Measurements from ENCODE around the gene SNX24. TPM values are rescaled to one million over a fixed set of nuclear protein-coding genes. Genes with fewer than 3 reads are reported as not detected.
A peak's percentile ranks its signal among the peaks of the same experiment; 100 is the strongest.

Gene SNX24
- total RNA-seq: 16.0 TPM
- long read RNA-seq, transcript SNX24-201 (7 exons, 2,158 nt): major isoform, 11 of 19 reads
- long read RNA-seq, partial matches to known transcripts: 0 of 19 reads
- long read RNA-seq, other reads (novel, unspliced or antisense): 4 of 19 reads

GRCh38 chr5:122845229-122846050 lies at the start of gene SNX24:
SNX24 (plus strand) TSS chr5:122845613; CDS start chr5:122845634, 21 bp downstream.
- Histone ChIP-seq H3K36me3 (no peaks in the 10 kb centered on the region), H3K27ac (replicated peaks) (peak within 1 kb of the TSS; percentile 94), H3K4me1 (peaks cover 29% of the 10 kb centered on the region), H3K4me3 (peak within 1 kb of the TSS; percentile 90), H3K27me3 (ENCODE audit: low read depth) (no peaks in the 10 kb centered on the region), H3K9me3 (replicated peaks) (peaks cover 6% of the 10 kb centered on the region)
- TF ChIP-seq, protein P1, sequence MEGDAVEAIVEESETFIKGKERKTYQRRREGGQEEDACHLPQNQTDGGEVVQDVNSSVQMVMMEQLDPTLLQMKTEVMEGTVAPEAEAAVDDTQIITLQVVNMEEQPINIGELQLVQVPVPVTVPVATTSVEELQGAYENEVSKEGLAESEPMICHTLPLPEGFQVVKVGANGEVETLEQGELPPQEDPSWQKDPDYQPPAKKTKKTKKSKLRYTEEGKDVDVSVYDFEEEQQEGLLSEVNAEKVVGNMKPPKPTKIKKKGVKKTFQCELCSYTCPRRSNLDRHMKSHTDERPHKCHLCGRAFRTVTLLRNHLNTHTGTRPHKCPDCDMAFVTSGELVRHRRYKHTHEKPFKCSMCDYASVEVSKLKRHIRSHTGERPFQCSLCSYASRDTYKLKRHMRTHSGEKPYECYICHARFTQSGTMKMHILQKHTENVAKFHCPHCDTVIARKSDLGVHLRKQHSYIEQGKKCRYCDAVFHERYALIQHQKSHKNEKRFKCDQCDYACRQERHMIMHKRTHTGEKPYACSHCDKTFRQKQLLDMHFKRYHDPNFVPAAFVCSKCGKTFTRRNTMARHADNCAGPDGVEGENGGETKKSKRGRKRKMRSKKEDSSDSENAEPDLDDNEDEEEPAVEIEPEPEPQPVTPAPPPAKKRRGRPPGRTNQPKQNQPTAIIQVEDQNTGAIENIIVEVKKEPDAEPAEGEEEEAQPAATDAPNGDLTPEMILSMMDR (IDR thresholded peaks at IDR 0.05; ENCODE audit: borderline replicate concordance): no peak
- intact Hi-C loops (cut with micrococcal nuclease): no loop called here
- DNase-seq: peak; percentile 85

DNA sequence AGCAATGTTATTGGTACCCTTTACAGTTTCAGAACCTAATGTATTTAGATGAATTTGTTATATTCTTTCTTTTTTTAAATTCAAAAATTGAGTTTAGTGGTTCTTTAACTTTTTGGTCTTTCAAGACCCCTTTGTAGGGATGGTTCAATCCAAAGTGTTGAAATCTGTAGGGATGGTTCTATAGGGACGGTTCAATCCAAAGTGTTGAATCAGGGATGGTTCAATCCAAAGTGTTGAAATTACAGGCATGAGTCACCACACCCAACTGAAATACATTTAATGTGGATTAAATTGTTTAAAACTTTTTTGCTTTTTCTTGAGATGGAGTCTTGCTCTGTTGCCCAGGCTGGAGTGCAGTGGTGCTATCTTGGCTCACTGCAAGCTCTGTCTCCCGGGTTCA lies 39.9 kb upstream of the SNX24 start:
- Histone ChIP-seq H3K36me3 (peaks cover 77% of the 10 kb centered on the region), H3K9me3 (replicated peaks) (no peaks in the 10 kb centered on the region), H3K27me3 (ENCODE audit: low read depth) (no peaks in the 10 kb centered on the region), H3K4me1 (no peaks in the 10 kb centered on the region), H3K27ac (replicated peaks) (no peak overlapping the region), H3K4me3 (no peak overlapping the region)
- TF ChIP-seq, protein P1 (IDR thresholded peaks at IDR 0.05; ENCODE audit: borderline replicate concordance): no peak
- intact Hi-C loops (cut with micrococcal nuclease): no loop called here
- no peak for DNase-seq

DNA sequence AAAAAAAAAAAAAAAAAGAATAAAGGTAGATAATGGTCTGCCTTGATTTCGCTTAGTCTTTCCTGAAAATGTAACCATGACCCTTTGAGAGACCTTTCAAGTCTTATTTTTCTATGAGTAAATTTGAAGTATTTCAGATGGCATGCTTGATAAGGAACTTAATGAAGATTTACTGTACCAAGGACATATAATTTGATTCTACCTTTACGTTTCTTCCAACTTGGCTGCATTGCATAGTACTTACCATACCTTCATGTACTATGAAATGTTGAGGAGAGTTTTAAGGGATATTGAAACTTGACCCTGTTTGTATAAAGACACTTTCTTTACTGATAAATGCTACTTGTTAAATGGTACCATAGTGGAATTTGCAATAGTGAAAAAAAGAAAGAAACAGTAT lies 35.0 kb upstream of the SNX24 start:
- peaks cover 45% of the 10 kb centered on the region for H3K36me3 ChIP-seq
- H3K9me3 ChIP-seq (replicated peaks): no peaks in the 10 kb centered on the region
- TF ChIP-seq, protein P1 (IDR thresholded peaks at IDR 0.05; ENCODE audit: borderline replicate concordance): no peak
- H3K4me3 ChIP-seq: no peak overlapping the region
- no peaks in the 10 kb centered on the region for H3K4me1 ChIP-seq
- H3K27ac ChIP-seq (replicated peaks): no peak overlapping the region
- H3K27me3 ChIP-seq (ENCODE audit: low read depth): no peaks in the 10 kb centered on the region
- no peak for DNase-seq
- intact Hi-C loops (cut with micrococcal nuclease): no loop called here

GRCh38 chr5:122815218-122815767 lies 30.1 kb upstream of the SNX24 start:
- no peak overlapping the region for H3K4me3 ChIP-seq
- H3K27me3 ChIP-seq (ENCODE audit: low read depth): no peaks in the 10 kb centered on the region
- intact Hi-C loops (cut with micrococcal nuclease): no loop called here
- H3K27ac ChIP-seq (replicated peaks): no peak overlapping the region
- peaks cover 31% of the 10 kb centered on the region for H3K36me3 ChIP-seq
- DNase-seq: no peak
- TF ChIP-seq, protein P1 (IDR thresholded peaks at IDR 0.05; ENCODE audit: borderline replicate concordance): no peak
- H3K9me3 ChIP-seq (replicated peaks): no peaks in the 10 kb centered on the region
- H3K4me1 ChIP-seq: no peaks in the 10 kb centered on the region

- H3K36me3 ChIP-seq: peaks cover 40% of the 10 kb centered on the region
- no peak for DNase-seq
- TF ChIP-seq, protein P1 (IDR thresholded peaks at IDR 0.05; ENCODE audit: borderline replicate concordance): no peak
Measured at GRCh38 chr5:122816756-122817155, 28.7 kb upstream of the SNX24 start.

More at GRCh38 chr5:122816756-122817155, 28.7 kb upstream of the SNX24 start:
- no peaks in the 10 kb centered on the region for H3K4me1 ChIP-seq
- H3K4me3 ChIP-seq: no peak overlapping the region
- intact Hi-C loops (cut with micrococcal nuclease): no loop called here
- H3K9me3 ChIP-seq (replicated peaks): no peaks in the 10 kb centered on the region
- no peaks in the 10 kb centered on the region for H3K27me3 ChIP-seq (ENCODE audit: low read depth)
- no peak overlapping the region for H3K27ac ChIP-seq (replicated peaks)

Data from left ventricle myocardium inferior (tissue), 1 donor.